Inflammatory macrophage (primary cell): Measurements from ENCODE around the gene SFRP5.

Experiments
- DNase-seq, 2 donors: peaks; one replicate each; pipeline ENCODE4 v3.0.0-alpha.2; 2020 to 2022

SFRP5 gene

DNA sequence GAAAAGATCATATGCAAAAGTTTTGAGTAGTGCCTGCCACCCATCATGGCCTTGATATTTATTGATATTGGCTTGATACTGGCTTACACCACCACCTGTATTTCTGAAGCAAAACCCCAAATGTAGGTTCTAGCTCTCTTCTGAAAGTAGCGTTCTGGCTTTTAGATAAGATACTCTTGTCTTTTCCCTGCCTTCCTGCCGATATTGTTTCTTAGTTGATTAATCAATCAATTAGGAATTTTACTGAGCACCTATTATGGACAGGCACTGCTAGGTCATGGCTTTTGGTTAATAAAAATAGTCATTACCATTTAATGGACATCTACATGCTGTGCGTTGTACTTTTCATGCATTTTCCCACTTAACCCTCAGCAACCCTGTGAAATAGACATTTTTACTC is 7.9 kb downstream of the SFRP5 start:
- DNase-seq, result no peak

- no peak for DNase-seq
Observed at GRCh38 chr10:97763411-97763810, 8.4 kb downstream of the SFRP5 start.

DNA sequence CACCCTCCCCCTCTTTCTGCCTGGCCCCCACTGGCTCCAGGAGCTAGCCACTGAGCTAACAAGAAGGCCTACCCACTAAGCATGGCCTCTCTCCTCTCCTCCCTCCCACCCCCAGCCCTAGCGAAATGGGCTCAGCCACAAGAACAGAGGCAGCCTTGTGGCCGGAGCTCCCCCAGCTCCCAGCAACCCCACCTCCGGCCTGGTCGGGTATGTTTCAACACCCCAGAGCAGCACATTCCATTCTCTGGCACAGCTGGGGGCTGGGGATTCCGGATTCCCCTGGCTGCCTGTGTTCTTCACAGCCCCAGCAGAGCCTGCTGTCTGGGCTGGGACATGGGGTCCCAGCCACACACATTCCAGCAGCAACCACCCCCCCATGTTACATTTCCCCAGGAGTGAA is 9.0 kb downstream of the SFRP5 start:
- no peak for DNase-seq

DNA sequence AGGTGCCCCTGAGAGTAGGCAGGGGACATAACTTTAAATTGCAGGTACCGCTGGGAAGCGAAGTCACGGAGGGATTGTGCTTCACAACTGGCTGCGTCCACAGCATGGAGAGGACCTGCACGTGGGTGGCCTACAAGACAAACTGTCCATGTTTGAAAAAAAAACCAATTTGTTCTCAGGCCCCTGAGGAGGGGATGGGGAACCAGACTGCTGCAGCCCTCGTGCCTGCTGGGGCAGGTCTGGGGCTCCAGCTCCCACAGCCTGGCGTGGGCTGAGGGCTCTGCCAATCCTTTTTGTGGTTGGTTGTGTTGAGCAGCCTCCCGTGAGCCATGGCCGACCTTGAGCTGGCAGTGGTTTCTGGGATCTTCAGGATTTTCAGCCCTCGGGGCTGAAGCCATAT is 9.7 kb downstream of the SFRP5 start:
- DNase-seq, result no peak

GRCh38 chr10:97761331-97761865 is 10.4 kb downstream of the SFRP5 start:
- DNase-seq, result no peak

GRCh38 chr10:97760461-97761257 is 11.1 kb downstream of the SFRP5 start:
- no peak for DNase-seq

DNA sequence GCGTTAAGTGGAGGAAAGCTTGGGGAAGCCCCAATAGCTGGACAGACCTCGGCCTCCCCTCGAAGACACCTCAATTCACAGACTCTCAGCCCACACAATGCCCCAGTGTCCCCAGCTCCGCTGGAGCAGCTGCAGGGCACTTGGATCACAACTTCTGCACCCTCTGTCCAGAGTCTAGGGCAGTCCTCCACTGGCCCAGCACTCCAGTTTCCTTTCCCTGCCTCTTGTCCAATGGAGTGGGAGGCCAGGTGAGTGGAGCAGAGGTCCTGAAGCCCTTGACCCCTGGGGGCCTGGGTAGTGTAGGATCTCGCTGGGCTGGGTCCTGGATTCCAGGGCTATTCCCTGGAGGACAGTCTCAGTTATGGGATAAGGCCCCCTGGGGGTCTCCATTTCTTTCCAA is 11.9 kb downstream of the SFRP5 start:
- no peak for DNase-seq

GRCh38 chr10:97759158-97759887 is 12.5 kb downstream of the SFRP5 start:
- peak; percentile 50 to 54 for DNase-seq

DNA sequence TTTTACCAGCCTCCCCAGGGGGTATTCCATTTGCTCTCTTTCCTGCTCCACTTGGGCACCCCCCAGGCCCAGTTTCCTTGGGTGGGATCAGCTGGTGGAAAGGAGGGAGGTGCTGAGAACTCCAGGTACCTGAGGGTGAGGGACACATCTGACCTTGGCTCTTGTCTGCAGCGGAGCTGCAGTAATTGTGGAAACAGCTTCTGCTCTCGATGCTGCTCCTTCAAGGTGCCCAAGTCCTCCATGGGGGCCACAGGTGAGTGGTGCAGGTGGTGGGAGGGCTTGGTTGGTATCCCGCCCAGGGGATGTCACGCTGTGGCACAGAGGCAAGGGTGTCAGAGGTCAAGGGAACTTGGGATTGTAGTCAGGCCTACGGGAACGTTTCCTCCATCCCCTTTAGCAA is 14.3 kb downstream of the SFRP5 start:
- DNase-seq, result no peak

DNA sequence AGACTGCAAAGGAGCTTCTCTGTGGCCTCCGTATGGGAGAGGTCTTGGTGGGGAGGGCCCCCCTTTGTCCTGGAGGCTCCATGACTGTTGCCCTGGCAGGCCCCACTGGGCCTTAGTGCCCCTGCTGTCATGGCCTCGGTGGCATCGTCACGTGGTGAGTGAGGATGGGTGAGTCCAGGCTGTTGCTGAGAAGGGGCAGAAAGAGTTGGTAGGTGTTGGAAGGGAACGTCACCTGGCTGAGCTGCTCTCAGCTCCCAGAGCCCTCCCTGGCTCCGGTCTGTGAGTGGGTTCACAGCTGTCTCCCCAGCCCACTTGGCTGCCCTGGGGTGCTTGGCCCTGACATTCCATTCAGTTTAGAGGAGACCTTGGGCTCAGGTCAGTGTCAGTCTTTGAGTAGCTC is 16.1 kb downstream of the SFRP5 start:
- no peak for DNase-seq

GRCh38 chr10:97754726-97755125 is 17.1 kb downstream of the SFRP5 start:
- DNase-seq, result no peak

DNA sequence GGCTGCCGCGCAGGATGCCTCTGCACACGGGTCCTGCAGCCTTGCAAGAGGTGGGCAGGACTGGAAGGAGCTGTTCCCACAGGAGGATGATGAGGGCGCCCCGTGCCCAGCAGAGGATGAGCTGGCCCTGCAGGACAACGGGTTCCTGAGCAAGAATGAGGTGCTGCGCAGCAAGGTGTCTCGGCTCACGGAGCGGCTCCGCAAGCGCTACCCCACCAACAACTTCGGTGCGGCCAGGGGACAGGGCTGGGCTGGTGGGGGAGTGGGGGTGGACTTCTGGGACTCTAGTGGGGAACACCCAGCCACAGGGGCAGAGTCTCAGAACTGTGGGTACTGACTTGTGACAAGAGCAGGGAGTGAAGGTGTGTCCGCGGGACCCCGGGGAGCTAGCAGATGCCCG is 18.8 kb downstream of the SFRP5 start:
- no peak for DNase-seq

DNA sequence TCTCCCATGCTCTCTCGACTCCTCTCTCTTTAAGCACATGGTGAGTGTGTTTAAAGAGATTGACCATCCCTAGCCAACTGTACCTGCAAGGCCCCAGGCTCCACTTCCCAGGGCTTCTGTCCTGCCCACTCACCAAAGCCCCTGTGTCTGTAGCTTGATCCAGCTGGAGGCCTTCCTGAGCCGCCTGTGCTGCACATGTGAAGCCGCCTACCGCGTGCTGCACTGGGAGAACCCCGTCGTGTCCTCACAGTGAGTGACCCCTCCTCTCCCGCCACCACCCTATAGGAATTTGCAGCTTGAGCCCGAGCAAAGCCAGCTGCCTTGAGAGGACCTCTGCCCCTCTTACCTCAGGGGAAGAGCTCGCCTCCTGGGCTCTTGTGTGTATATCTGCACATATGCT is 23.7 kb downstream of the SFRP5 start:
- no peak for DNase-seq

- DNase-seq, result no peak
Observed at GRCh38 chr10:97747573-97747972, 24.2 kb downstream of the SFRP5 start.

GRCh38 chr10:97744405-97745035 is 27.3 kb downstream of the SFRP5 start:
- no peak for DNase-seq

DNA sequence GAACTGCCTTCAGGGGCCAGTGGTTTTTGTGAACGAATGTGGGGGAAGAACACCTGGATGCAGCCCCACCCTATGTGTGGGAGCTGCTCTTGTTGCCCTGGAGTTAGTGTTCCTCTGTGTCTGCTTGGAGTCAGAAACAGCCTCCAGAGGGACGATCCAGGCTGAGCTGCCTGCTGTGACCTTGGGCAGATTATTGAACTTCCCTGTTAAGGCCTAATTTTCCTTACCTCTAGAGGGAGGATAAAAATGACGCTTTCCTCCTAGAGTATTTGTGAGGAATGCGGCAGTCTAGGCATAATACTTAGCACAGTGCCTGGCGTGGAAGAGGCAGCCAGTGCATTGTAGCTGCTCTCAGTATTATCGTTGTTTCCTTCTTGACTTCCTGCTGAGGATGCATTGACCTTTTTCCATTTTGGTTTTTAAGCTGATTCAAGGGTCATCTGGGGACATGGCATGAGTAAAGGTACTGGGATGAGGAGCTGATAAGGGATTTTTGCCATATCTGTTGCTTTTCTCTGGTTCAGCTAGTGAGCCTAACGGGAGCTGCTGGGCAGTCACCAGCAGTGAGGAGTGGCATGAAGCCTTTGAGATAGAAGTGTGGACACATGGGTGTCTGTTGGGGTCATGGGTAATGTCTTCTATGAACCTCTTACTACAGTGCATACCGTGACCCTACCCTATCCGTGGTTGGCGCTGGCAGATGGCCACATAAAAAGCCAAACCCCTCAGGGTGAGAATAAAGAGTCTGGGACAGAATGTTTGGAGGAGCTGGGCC is 28.4 kb downstream of the SFRP5 start:
- DNase-seq, result no peak

DNA sequence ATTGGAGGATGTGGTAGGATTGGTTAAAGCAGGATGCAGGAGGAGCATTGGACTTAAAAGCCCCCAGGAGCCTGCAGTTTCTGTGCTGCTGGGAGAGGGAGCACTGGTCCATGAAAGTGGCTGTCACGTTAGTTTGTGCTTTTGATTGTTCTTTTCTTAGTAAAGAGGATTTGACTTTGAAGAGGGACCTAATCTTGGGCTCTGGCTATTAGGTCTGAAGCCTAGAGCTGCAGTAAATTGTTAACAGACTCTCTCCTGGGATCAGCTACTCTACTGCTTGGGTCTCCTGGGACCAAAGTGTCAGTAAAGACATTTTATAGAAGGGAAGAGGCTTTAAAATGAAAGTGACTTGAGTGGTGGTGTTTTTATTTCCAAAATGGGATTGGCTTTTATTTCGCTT is 31.2 kb downstream of the SFRP5 start:
- no peak for DNase-seq

DNA sequence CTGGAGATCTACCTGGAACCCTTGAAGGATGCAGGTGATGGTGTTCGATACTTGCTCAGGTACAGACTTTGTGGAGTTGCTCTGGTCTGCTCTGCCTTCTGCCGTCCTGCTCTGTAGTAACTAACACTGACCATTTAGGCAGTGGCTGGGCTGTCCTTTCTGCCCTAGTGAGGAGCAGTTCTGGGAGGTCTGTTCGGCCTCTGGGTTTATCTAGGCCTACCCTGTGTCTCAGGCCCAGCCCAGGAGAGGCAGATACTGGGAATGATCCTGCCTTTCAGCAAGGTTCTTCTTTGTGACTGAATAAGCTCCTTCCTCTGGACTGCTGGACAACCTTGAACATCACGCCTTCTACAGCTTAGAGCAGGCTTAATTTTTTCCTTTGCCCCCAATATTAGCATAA is 33.2 kb downstream of the SFRP5 start:
- no peak for DNase-seq

GRCh38 chr10:97737770-97738265 is 34.0 kb downstream of the SFRP5 start:
- no peak for DNase-seq

DNA sequence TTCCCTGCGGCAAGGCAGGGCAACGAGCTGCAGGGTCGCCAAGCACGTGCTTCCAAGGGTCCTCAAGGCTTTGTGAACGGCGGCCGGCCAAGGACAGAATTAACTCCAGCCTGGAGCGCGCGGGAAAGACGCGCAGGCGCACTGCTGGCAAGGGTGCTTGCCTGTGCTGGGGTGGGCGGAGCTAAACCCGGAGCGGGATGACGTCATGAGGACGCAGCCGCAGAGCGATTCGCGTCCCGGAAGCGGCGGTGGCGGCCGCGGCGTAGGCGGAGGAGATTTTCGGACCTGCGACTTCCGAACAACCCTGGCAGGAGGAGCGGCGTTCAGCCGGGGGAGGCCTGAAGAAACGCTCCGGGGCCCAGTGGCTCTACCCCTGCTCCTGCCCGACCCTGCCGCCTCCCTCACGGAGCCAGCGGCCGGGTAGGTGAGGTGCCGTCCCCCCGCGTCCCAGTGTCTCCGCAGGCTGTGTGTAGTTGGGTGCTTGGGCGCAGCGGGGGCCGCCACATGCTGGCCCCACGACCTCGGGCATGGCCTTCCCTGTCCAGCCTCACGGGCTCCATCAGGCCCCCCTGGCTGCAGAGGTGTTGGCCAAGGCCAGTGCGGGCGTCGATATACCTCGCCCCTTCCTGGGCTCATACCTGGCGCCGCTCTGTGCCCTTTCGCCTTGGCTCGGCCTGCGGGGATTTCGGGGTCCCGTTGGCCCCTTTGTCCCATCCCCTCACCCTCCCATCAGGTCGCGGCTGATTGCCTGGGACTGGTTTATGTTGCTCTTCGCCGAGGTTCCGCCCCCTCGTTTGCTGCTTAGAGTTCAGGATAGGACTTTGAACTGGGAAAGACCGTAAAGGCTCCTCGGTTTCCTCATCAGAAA is 34.7 kb downstream of the SFRP5 start, which contains the start of gene ZFYVE27:
Gene ZFYVE27, plus strand, starts transcription at position 227 of the 868 bp plus-strand sequence. CDS start 1,350 bp downstream, outside the sequence.
- DNase-seq, result peak; percentile 98 to 99

- no peak for DNase-seq
Observed at GRCh38 chr10:97736403-97736901, 35.3 kb downstream of the SFRP5 start.
